Endodermal cell (in vitro differentiated cells): ENCODE results near the gene AMBRA1. TPM values are rescaled to one million over a fixed set of nuclear protein-coding genes. Genes with fewer than 3 reads are reported as not detected.
A peak's percentile ranks its signal among the peaks of the same experiment; 100 is the strongest.

Source experiments
- DNase-seq: peaks from one replicate; pipeline ENCODE4 v3.0.0-alpha.2; 2017
- H3K27ac ChIP-seq: 2 replicates; pipeline ENCODE4 v1.5.1; 2013; ENCODE audit warnings: mild to moderate bottlenecking, low read depth, low read length, moderate library complexity
- H3K27me3 ChIP-seq: 2 replicates; pipeline ENCODE4 v1.6.1; 2013; ENCODE audit warnings: mild to moderate bottlenecking, low read length, moderate library complexity; ENCODE audit not compliant: insufficient read depth, control insufficient read depth, poor library complexity, severe bottlenecking
- H3K36me3 ChIP-seq: 2 replicates; pipeline ENCODE4 v1.7.0; 2013; ENCODE audit warnings: mild to moderate bottlenecking, low read length, moderate library complexity; ENCODE audit not compliant: control insufficient read depth, insufficient read depth
- H3K4me1 ChIP-seq: one replicate; pipeline ENCODE4 v1.7.0; 2013; ENCODE audit warnings: low read length; ENCODE audit not compliant: control insufficient read depth, insufficient read depth
- H3K4me3 ChIP-seq: 2 replicates; pipeline ENCODE4 v1.5.1; 2013; ENCODE audit warnings: mild to moderate bottlenecking, low read length, moderate library complexity
- H3K9ac ChIP-seq: 2 replicates; pipeline ENCODE4 v1.6.1; 2013; ENCODE audit warnings: mild to moderate bottlenecking, low read length, moderate library complexity; ENCODE audit not compliant: poor library complexity, severe bottlenecking; ENCODE audit errors: extremely low read depth
- H3K9me3 ChIP-seq: 2 replicates; pipeline ENCODE4 v1.6.1; 2013; ENCODE audit warnings: mild to moderate bottlenecking, low read length, moderate library complexity; ENCODE audit not compliant: control insufficient read depth
- H3K27ac Mint-ChIP-seq: 2 replicates; pipeline ENCODE4 v1.8.0; 2020; ENCODE audit warnings: mixed read lengths
- H3K27me3 Mint-ChIP-seq: 2 replicates; pipeline ENCODE4 v1.8.0; 2021; ENCODE audit warnings: mild to moderate bottlenecking, mixed read lengths; ENCODE audit not compliant: insufficient read depth
- H3K36me3 Mint-ChIP-seq: 2 replicates; pipeline ENCODE4 v1.8.0; 2020; ENCODE audit warnings: low read depth, mixed read lengths
- H3K4me1 Mint-ChIP-seq: 2 replicates; pipeline ENCODE4 v1.8.0; 2020; ENCODE audit warnings: mixed read lengths
- H3K4me3 Mint-ChIP-seq: 2 replicates; pipeline ENCODE4 v1.8.0; 2020; ENCODE audit warnings: mild to moderate bottlenecking, moderate library complexity, mixed read lengths
- H3K9me3 Mint-ChIP-seq: 2 replicates; pipeline ENCODE4 v1.8.0; 2020; ENCODE audit warnings: mild to moderate bottlenecking, mixed read lengths
- WGBS, 2 experiments: methylation state at CpG; one replicate each; pipeline versions ENCODE4 v1.1.5 to v1.1.7; 2013; ENCODE audit warnings: missing lambda C conversion rate in 2 of 2, mixed read lengths in 1 of 2; ENCODE audit not compliant: insufficient coverage in 1 of 2, insufficient read length in 1 of 2; 5-methylcytosine and 5-hydroxymethylcytosine counted together
- total RNA-seq, 2 donors: library from RNA; stranded (reverse); fragmentation: NEBNext Ultra II Directional in 1 of 2; extraction: Animal tissue kit (Norgen Biotek cat#: 25700) in 1 of 2; gene quantifications; 2 replicates in 1 of 2; 3 replicates in 1 of 2; pipeline ENCODE4 v1.2.1, GENCODE V29; 2021
- TF ChIP-seq, protein P1 (sequence below): fragments of 200-600 bp; sonication (generic); conservative IDR thresholded peaks from 2 replicates; pipeline ENCODE4 v1.5.0; 2021; ENCODE audit warnings: antibody characterized with exemption, mild to moderate bottlenecking

AMBRA1 gene
- total RNA-seq, 2 donors from 2014 or later, result 54.5 to 67.8 TPM

DNA sequence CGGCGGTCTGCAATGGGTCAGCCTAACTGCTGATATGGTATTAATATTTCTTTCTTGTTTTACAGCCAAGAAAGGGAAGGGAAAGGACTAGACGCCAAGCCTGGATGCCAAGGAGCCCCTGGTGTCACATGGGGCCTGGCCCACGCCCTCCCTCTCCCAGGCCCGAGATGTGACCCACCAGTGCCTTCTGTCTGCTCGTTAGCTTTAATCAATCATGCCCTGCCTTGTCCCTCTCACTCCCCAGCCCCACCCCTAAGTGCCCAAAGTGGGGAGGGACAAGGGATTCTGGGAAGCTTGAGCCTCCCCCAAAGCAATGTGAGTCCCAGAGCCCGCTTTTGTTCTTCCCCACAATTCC lies 210.4 kb downstream of the AMBRA1 start:
- no peak for DNase-seq
- Mint-ChIP-seq H3K27ac (no peak overlapping the region), H3K9me3 (no peaks in the 10 kb centered on the region), H3K27me3 (peaks cover 51% of the 10 kb centered on the region), H3K4me1 (peaks cover 14% of the 10 kb centered on the region), H3K4me3 (peak overlapping the region; percentile 82), H3K36me3 (peaks cover 12% of the 10 kb centered on the region)
- TF ChIP-seq, protein P1, sequence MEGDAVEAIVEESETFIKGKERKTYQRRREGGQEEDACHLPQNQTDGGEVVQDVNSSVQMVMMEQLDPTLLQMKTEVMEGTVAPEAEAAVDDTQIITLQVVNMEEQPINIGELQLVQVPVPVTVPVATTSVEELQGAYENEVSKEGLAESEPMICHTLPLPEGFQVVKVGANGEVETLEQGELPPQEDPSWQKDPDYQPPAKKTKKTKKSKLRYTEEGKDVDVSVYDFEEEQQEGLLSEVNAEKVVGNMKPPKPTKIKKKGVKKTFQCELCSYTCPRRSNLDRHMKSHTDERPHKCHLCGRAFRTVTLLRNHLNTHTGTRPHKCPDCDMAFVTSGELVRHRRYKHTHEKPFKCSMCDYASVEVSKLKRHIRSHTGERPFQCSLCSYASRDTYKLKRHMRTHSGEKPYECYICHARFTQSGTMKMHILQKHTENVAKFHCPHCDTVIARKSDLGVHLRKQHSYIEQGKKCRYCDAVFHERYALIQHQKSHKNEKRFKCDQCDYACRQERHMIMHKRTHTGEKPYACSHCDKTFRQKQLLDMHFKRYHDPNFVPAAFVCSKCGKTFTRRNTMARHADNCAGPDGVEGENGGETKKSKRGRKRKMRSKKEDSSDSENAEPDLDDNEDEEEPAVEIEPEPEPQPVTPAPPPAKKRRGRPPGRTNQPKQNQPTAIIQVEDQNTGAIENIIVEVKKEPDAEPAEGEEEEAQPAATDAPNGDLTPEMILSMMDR, result peak; percentile 10
- Histone ChIP-seq H3K27me3 (peaks cover 41% of the 10 kb centered on the region), H3K36me3 (peaks cover 15% of the 10 kb centered on the region), H3K4me3 (peak overlapping the region; percentile 88), H3K27ac (no peak overlapping the region), H3K9ac (no peak overlapping the region), H3K9me3 (no peaks in the 10 kb centered on the region), H3K4me1 (peaks cover 14% of the 10 kb centered on the region)
- WGBS, 2 experiments, result 83% methylated on average over 7 of the region's 7 CpGs; no CpG with 5 or more reads in 1 of the 2 experiments

DNA sequence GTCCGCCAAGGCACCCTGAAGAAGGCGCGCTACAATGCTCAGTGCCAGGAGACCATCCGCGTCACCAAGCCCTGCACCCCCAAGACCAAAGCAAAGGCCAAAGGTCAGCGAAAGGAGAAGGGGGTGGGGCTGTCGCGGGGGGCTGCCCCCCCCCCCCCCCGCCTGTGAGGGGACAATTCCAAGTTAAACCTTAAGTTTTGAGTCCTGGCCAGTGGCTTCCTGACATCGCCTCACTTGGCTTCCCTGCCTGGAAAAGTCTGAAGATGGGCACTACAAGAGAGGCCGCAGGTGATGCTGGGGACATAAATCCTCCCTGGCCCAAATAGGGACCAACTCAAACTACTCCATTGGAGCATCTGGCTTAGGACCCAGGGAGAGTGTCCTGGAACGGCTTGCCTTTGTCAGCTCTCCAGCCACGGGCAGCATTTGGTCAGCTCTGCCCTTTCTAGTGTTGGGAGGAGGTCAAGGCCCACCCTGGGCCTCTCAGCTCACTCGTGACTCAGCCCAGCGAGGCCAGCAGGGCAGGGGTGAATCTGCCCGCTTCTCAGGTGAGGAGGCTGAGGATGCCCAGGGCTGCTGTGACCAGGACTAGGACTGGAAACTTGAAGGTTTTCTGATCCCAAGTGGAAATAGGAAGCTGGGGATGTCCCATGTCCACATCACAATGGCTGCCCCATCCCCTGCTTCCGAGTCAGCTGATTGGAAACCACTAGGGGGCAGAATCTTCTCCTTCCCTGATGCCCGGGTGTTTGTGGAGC lies 211.0 kb downstream of the AMBRA1 start:
- peaks cover 20% of the 10 kb centered on the region for H3K36me3 ChIP-seq
- H3K36me3 Mint-ChIP-seq, result peaks cover 14% of the 10 kb centered on the region
- peak overlapping the region; percentile 83 for H3K9ac ChIP-seq
- WGBS, 2 experiments, result 41 to 65% methylated on average over 9 to 18 of the region's 18 CpGs
- H3K27me3 Mint-ChIP-seq, result peaks cover 46% of the 10 kb centered on the region
- TF ChIP-seq, protein P1, result peak; percentile 87
- H3K27ac Mint-ChIP-seq, result no peak overlapping the region
- no peaks in the 10 kb centered on the region for H3K9me3 ChIP-seq
- no peaks in the 10 kb centered on the region for H3K9me3 Mint-ChIP-seq
- peak overlapping the region; percentile 88 for H3K4me3 ChIP-seq
- H3K27ac ChIP-seq, result peak overlapping the region; percentile 90
- H3K4me3 Mint-ChIP-seq, result peak overlapping the region; percentile 82
- DNase-seq, result peak; percentile 85
- peaks cover 35% of the 10 kb centered on the region for H3K27me3 ChIP-seq
- H3K4me1 Mint-ChIP-seq, result peaks cover 9% of the 10 kb centered on the region
- peaks cover 9% of the 10 kb centered on the region for H3K4me1 ChIP-seq

DNA sequence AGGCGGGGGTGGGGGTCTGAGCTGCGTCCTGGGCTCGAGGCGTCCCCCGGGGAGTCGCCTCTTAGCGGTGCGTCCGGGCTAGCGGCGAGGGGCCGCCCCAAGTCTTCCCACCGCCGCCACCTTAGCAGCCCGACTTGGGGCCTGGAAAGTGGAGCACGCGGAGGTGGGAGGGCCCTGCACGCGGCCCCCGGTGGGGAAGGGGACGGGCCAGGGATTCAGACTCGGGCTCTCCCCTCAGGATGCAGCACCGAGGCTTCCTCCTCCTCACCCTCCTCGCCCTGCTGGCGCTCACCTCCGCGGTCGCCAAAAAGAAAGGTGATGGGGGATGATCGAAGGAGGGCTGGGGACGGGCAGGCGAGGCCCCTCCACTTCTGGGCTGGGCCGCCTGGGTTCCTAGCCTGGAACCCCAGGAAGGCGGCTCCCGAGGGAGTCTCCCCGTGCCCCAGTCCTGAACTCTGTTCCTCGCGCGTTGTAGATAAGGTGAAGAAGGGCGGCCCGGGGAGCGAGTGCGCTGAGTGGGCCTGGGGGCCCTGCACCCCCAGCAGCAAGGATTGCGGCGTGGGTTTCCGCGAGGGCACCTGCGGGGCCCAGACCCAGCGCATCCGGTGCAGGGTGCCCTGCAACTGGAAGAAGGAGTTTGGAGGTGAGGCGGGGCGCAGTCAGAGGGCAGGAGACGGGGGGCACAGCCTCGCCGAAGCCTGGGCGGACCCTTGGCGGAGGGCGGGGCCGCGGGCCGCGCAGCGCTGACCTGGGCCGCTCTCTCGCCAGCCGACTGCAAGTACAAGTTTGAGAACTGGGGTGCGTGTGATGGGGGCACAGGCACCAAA lies 211.8 kb downstream of the AMBRA1 start:
- H3K4me3 Mint-ChIP-seq, result peak overlapping the region; percentile 82
- H3K9ac ChIP-seq, result peak overlapping the region; percentile 83
- no peaks in the 10 kb centered on the region for H3K9me3 ChIP-seq
- H3K27ac Mint-ChIP-seq, result peak overlapping the region; percentile 66
- WGBS, 2 experiments, result 0 to 2% methylated on average over 13 to 66 of the region's 66 CpGs
- peaks cover 22% of the 10 kb centered on the region for H3K36me3 Mint-ChIP-seq
- peaks cover 24% of the 10 kb centered on the region for H3K36me3 ChIP-seq
- H3K4me3 ChIP-seq, result peak overlapping the region; percentile 88
- H3K4me1 Mint-ChIP-seq, result peaks cover 5% of the 10 kb centered on the region
- H3K27me3 Mint-ChIP-seq, result peaks cover 38% of the 10 kb centered on the region
- peak; percentile 84 for DNase-seq
- H3K9me3 Mint-ChIP-seq, result no peaks in the 10 kb centered on the region
- H3K27ac ChIP-seq, result peak overlapping the region; percentile 90
- peaks cover 3% of the 10 kb centered on the region for H3K4me1 ChIP-seq
- peaks cover 27% of the 10 kb centered on the region for H3K27me3 ChIP-seq
- TF ChIP-seq, protein P1, result no peak
